BLaER1 treated with 17β-estradiol and CSF1 and Interleukin-3, amounts not matched to agents 10 nM and 100 nM (cell line): ENCODE data around the gene GHRHR.

Experiments used
- H3K27ac ChIP-seq, 11 experiments: shearing (Covaris generic); formaldehyde crosslinking; 2 replicates each; pipeline ENCODE4 v1.8.1; 2022
- H3K27me3 ChIP-seq, 11 experiments: shearing (Covaris generic); formaldehyde crosslinking; 2 replicates each; pipeline ENCODE4 v1.8.1; 2022
- H3K36me3 ChIP-seq, 11 experiments: shearing (Covaris generic); formaldehyde crosslinking; 2 replicates each; pipeline ENCODE4 v1.8.1; 2022
- H3K4me1 ChIP-seq, 10 experiments: shearing (Covaris generic); formaldehyde crosslinking; 2 replicates each; pipeline ENCODE4 v1.8.1; 2022
- H3K4me2 ChIP-seq, 11 experiments: shearing (Covaris generic); formaldehyde crosslinking; 2 replicates each; pipeline ENCODE4 v1.8.1; 2022
- H3K4me3 ChIP-seq, 10 experiments: shearing (Covaris generic); formaldehyde crosslinking; 2 replicates each; pipeline ENCODE4 v1.8.1; 2022
- H3K9ac ChIP-seq, 11 experiments: shearing (Covaris generic); formaldehyde crosslinking; 2 replicates each; pipeline ENCODE4 v1.8.1; 2022
- H3K9me3 ChIP-seq, 11 experiments: shearing (Covaris generic); formaldehyde crosslinking; replicated peaks in 1 of 11; 2 replicates each; pipeline ENCODE4 v1.8.1; 2022
- H4K20me1 ChIP-seq, 11 experiments: shearing (Covaris generic); formaldehyde crosslinking; 2 replicates each; pipeline ENCODE4 v1.8.1; 2022
- Cebpa-rat ChIP-seq, 11 experiments: shearing (Covaris generic); IDR thresholded peaks; 2 replicates each; pipeline ENCODE4 v1.8.1; 2022

Gene GHRHR

DNA sequence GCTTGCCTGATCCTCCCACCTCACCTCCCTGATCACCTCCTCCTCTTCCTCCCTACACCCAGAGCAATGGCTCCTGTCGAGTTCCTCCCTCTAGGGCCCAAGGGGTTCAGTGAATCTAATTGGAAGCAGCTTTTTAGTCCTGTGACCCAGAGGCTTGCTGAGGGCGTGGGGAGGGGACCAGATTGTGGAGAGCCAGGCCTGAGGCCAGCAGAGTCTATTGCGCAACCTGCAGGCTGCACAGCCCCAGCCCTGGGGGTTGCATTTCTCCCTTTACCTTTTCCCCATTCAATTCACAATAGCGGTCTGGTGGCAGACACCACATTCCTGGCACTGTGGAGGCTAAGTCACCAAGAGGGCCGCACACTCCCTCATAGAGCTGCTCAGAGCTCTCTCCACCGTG is 32.5 kb downstream of the GHRHR start:
- peak overlapping the region in 3 of 11 experiments; percentile 17 to 48 (median 23); a peak in 4 of 22 replicates for H3K4me2 ChIP-seq
- H3K4me3 ChIP-seq: no peak overlapping the region
- H3K27me3 ChIP-seq: no peaks in the 10 kb centered on the region
- no peaks in the 10 kb centered on the region for H3K36me3 ChIP-seq
- H4K20me1 ChIP-seq: no peaks in the 10 kb centered on the region
- H3K9ac ChIP-seq: no peak overlapping the region
- H3K9me3 ChIP-seq: peaks cover 0 to 17% (median 13%) of the 10 kb centered on the region in 11 experiments; a peak in 17 of 22 replicates
- peak; percentile 38 to 92 (median 71); a peak in 15 of 22 replicates for TF ChIP-seq Cebpa-rat (IDR thresholded peaks at IDR 0.05)
- H3K4me1 ChIP-seq: peaks cover 0 to 33% (median 5%) of the 10 kb centered on the region in 10 experiments; a peak in 10 of 20 replicates
- H3K27ac ChIP-seq: peak overlapping the region in 2 of 11 experiments; percentile 9 to 19; a peak in 1 of 22 replicates

DNA sequence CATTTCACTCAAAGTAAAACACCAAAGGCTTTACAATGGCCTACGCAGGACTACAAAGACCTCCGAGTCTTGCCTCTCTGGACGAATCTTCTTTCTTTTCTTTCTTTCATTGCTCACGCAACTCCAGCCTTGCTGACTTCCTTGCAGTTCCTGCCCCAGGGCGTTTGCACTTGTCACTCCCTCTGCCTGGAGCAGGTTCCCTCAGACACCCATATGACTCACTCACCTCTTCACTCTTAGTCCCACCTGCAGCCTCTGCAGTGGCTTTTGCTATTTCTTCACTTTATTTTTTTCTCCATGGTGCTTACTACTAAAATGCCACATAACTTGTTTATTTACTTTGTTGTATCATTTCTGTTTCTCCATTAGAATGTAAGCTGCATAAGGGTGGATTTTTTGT is 33.1 kb downstream of the GHRHR start:
- Histone ChIP-seq H3K4me3 (no peak overlapping the region), H3K9ac (no peak overlapping the region), H3K9me3 (peaks cover 0 to 17% (median 13%) of the 10 kb centered on the region in 11 experiments; a peak in 17 of 22 replicates), H4K20me1 (no peaks in the 10 kb centered on the region), H3K27me3 (no peaks in the 10 kb centered on the region), H3K36me3 (no peaks in the 10 kb centered on the region), H3K4me2 (no peak overlapping the region), H3K4me1 (peaks cover 3 to 39% (median 11%) of the 10 kb centered on the region in 10 experiments; a peak in 19 of 20 replicates), H3K27ac (no peak overlapping the region)
- TF ChIP-seq Cebpa-rat (IDR thresholded peaks at IDR 0.05): no peak

DNA sequence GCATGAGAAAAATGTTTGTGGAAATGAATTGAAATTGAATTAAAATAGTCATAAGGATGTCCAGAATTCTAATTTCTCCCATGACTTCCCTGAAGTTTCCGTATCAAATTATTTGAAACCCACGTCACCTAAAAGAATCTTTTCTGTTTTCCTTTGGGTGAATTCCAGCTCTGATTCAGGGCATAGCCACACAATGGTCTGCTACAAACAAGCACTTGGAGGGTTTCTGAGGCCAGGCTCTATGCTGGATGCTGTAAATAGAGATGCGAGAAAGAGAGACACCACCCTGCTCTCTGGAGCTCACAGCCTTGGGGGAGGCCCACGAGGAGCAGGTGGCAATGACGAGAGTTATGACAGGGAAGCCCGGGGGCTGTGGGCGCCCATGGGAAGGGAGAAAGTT is 33.6 kb downstream of the GHRHR start:
- Histone ChIP-seq H3K27me3 (no peaks in the 10 kb centered on the region), H3K36me3 (no peaks in the 10 kb centered on the region), H3K4me1 (peaks cover 8 to 43% (median 15%) of the 10 kb centered on the region in 10 experiments), H3K9ac (no peak overlapping the region), H3K27ac (no peak overlapping the region), H4K20me1 (no peaks in the 10 kb centered on the region), H3K4me3 (no peak overlapping the region), H3K9me3 (peaks cover 0 to 17% (median 13%) of the 10 kb centered on the region in 11 experiments; a peak in 17 of 22 replicates), H3K4me2 (no peak overlapping the region)
- no peak for TF ChIP-seq Cebpa-rat (IDR thresholded peaks at IDR 0.05)

GRCh38 chr7:30998180-30998579 is 34.4 kb downstream of the GHRHR start:
- no peaks in the 10 kb centered on the region for H3K36me3 ChIP-seq
- peaks cover 12 to 49% (median 19%) of the 10 kb centered on the region in 10 experiments for H3K4me1 ChIP-seq
- H3K9me3 ChIP-seq: peaks cover 0 to 16% (median 13%) of the 10 kb centered on the region in 11 experiments; a peak in 17 of 22 replicates
- H3K27ac ChIP-seq: no peak overlapping the region
- no peak overlapping the region for H3K4me2 ChIP-seq
- TF ChIP-seq Cebpa-rat (IDR thresholded peaks at IDR 0.05): no peak
- no peak overlapping the region for H3K9ac ChIP-seq
- H3K27me3 ChIP-seq: no peaks in the 10 kb centered on the region
- no peaks in the 10 kb centered on the region for H4K20me1 ChIP-seq
- H3K4me3 ChIP-seq: no peak overlapping the region

- H3K36me3 ChIP-seq: no peaks in the 10 kb centered on the region
- no peak overlapping the region; a peak in 1 of 22 replicates for H3K9ac ChIP-seq
- H3K4me3 ChIP-seq: no peak overlapping the region
- H3K9me3 ChIP-seq: 0 out of 22 replicates have a peak, but pooled peaks cover 0 to 4% (median 0%) of the 10 kb centered on the region in 11 experiments
- H3K27ac ChIP-seq: peak overlapping the region in 3 of 11 experiments; percentile 4 to 64 (median 15); a peak in 5 of 22 replicates
- peaks cover 12 to 47% (median 19%) of the 10 kb centered on the region in 10 experiments for H3K4me1 ChIP-seq
- H3K27me3 ChIP-seq: no peaks in the 10 kb centered on the region
- no peaks in the 10 kb centered on the region for H4K20me1 ChIP-seq
- peak overlapping the region in 6 of 11 experiments; percentile 9 to 74 (median 58); a peak in 11 of 22 replicates for H3K4me2 ChIP-seq
- TF ChIP-seq Cebpa-rat (IDR thresholded peaks at IDR 0.05): no peak
Measured at GRCh38 chr7:31000161-31000693, 36.5 kb downstream of the GHRHR start.

DNA sequence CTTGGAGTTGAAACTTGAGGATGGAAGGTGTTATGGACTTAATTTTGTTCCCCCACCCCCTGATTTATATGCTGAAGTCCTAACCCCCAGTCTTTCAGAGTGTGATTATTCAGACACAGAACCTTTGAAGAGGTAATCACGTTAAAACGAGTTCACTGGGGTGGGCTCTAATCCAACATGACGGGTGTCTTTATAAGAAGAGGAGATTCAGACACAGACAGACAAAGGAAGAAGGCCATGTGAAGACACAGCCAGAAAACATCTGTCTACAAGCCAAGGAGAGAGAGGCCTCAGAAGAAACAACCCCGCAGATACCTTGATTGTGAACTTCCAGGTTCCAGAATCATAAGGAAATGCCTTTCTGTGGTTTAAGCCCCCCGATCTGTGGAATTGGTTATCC is 37.0 kb downstream of the GHRHR start:
- Histone ChIP-seq H3K27me3 (no peaks in the 10 kb centered on the region), H3K36me3 (no peaks in the 10 kb centered on the region), H3K4me2 (peak overlapping the region in 4 of 11 experiments; percentile 49 to 74 (median 63); a peak in 6 of 22 replicates), H3K4me1 (peaks cover 12 to 41% (median 19%) of the 10 kb centered on the region in 10 experiments), H3K9ac (no peak overlapping the region), H3K4me3 (no peak overlapping the region), H3K9me3 (0 out of 22 replicates have a peak, but pooled peaks cover 0 to 4% (median 0%) of the 10 kb centered on the region in 11 experiments), H4K20me1 (no peaks in the 10 kb centered on the region), H3K27ac (peak overlapping the region in 1 of 11 experiments; percentile 64; a peak in 3 of 22 replicates)
- TF ChIP-seq Cebpa-rat (IDR thresholded peaks at IDR 0.05): no peak

GRCh38 chr7:31002256-31002655 is 38.5 kb downstream of the GHRHR start:
- Histone ChIP-seq H3K27ac (no peak overlapping the region), H3K9ac (no peak overlapping the region), H3K4me1 (peaks cover 12 to 33% (median 18%) of the 10 kb centered on the region in 10 experiments), H4K20me1 (no peaks in the 10 kb centered on the region), H3K9me3 (0 out of 22 replicates have a peak, but pooled peaks cover 0 to 4% (median 0%) of the 10 kb centered on the region in 11 experiments), H3K4me2 (peak overlapping the region; percentile 35 to 59 (median 50); a peak in 19 of 22 replicates), H3K4me3 (no peak overlapping the region), H3K27me3 (no peaks in the 10 kb centered on the region), H3K36me3 (no peaks in the 10 kb centered on the region)
- TF ChIP-seq Cebpa-rat (IDR thresholded peaks at IDR 0.05): no peak

DNA sequence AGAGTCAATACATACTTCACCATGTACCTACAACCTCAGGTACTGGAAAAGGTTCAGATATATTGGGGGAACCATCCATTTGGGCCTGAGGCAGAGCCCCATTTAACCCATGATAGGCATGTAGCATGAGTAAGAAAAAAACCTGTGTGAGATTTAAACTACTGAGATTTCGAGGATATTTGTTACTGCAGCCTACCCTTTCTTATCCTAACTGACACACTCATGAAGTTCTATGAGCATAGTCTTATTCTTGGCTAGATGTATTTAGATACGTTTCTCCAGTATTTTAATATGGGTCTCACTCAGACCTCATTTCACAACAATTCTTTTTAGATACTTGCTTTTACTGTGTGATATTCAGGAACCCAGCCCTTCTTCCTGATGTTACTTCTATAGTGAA is 39.3 kb downstream of the GHRHR start:
- Histone ChIP-seq H4K20me1 (no peaks in the 10 kb centered on the region; a peak in 1 of 22 replicates), H3K9ac (no peak overlapping the region), H3K4me2 (no peak overlapping the region), H3K36me3 (no peaks in the 10 kb centered on the region), H3K4me3 (no peak overlapping the region), H3K4me1 (peaks cover 12 to 33% (median 18%) of the 10 kb centered on the region in 10 experiments), H3K9me3 (0 out of 22 replicates have a peak, but pooled peaks cover 0 to 4% (median 0%) of the 10 kb centered on the region in 11 experiments), H3K27me3 (no peaks in the 10 kb centered on the region), H3K27ac (no peak overlapping the region)
- no peak for TF ChIP-seq Cebpa-rat (IDR thresholded peaks at IDR 0.05)

DNA sequence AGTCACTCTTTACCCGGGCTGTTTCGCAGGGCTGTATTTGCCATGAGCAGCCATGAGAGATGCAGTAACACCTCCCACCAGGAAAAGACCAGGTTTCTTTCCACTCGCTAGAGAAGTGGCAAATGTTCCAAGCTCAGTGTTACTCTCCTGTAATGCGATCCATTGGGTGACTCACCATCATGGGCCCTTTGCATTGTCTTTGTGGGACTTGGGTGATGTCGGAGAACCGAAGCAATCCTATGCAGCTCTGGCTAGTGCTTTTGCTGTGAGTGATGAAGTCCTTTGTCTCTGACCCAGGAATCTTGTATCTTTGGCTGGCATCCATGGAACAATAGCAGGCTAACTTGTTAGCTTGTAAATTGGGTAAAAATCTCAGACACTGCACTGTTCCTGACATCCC is 40.0 kb downstream of the GHRHR start:
- H3K4me2 ChIP-seq: no peak overlapping the region
- H3K4me1 ChIP-seq: peaks cover 12 to 33% (median 18%) of the 10 kb centered on the region in 10 experiments
- no peak for TF ChIP-seq Cebpa-rat (IDR thresholded peaks at IDR 0.05)

More for the DNA sequence above, 40.0 kb downstream of the GHRHR start:
- Histone ChIP-seq H3K4me3 (no peak overlapping the region), H4K20me1 (no peaks in the 10 kb centered on the region; a peak in 1 of 22 replicates), H3K27ac (no peak overlapping the region), H3K9ac (no peak overlapping the region), H3K36me3 (no peaks in the 10 kb centered on the region), H3K27me3 (no peaks in the 10 kb centered on the region), H3K9me3 (0 out of 22 replicates have a peak, but pooled peaks cover 0 to 4% (median 0%) of the 10 kb centered on the region in 11 experiments)
